Stimulated activated CD8-positive, alpha-beta memory T cell treated with anti-CD3 and anti-CD28 coated beads, Interleukin-12 subunit alpha, Interleukin-12 subunit beta, amount 100 ng/mL, for 24 hours (primary cell): ENCODE measurements around the gene PDGFC.

Experiments used
- DNase-seq: peaks from one replicate; pipeline ENCODE4 v3.0.0-alpha.2; 2020; ENCODE audit errors: extremely low read depth

The PDGFC gene

GRCh38 chr4:156782491-156782890 is 189.1 kb downstream of the PDGFC start:
- DNase-seq: no peak

- no peak for DNase-seq
Measured at GRCh38 chr4:156781852-156782251, 189.7 kb downstream of the PDGFC start.

GRCh38 chr4:156779774-156780173 is 191.8 kb downstream of the PDGFC start:
- no peak for DNase-seq

- no peak for DNase-seq
Measured at GRCh38 chr4:156779042-156779441, 192.6 kb downstream of the PDGFC start.

- DNase-seq: no peak
Measured at GRCh38 chr4:156778606-156779005, 193.0 kb downstream of the PDGFC start.

GRCh38 chr4:156778093-156778492 is 193.5 kb downstream of the PDGFC start:
- DNase-seq: no peak

GRCh38 chr4:156775813-156776212 is 195.8 kb downstream of the PDGFC start:
- DNase-seq: no peak

- DNase-seq: no peak
Measured at GRCh38 chr4:156774422-156774821, 197.2 kb downstream of the PDGFC start.

GRCh38 chr4:156773648-156774357 is 197.8 kb downstream of the PDGFC start:
- DNase-seq: no peak

GRCh38 chr4:156771171-156771837 is 200.3 kb downstream of the PDGFC start:
- DNase-seq: no peak

GRCh38 chr4:156770140-156770539 is 201.5 kb downstream of the PDGFC start:
- no peak for DNase-seq

- no peak for DNase-seq
Measured at GRCh38 chr4:156767911-156768415, 203.6 kb downstream of the PDGFC start.

GRCh38 chr4:156766846-156767245 is 204.8 kb downstream of the PDGFC start:
- DNase-seq: no peak

- no peak for DNase-seq
Measured at GRCh38 chr4:156765277-156765676, 206.3 kb downstream of the PDGFC start.

GRCh38 chr4:156764846-156765245 is 206.8 kb downstream of the PDGFC start:
- no peak for DNase-seq

GRCh38 chr4:156764145-156764544 is 207.5 kb downstream of the PDGFC start:
- DNase-seq: no peak

- no peak for DNase-seq
Measured at GRCh38 chr4:156763511-156763910, 208.1 kb downstream of the PDGFC start.

GRCh38 chr4:156762851-156763250 is 208.7 kb downstream of the PDGFC start:
- no peak for DNase-seq

- DNase-seq: no peak
Measured at GRCh38 chr4:156756118-156756517, 215.5 kb downstream of the PDGFC start.

GRCh38 chr4:156754832-156755570 is 216.6 kb downstream of the PDGFC start:
- no peak for DNase-seq

GRCh38 chr4:156751486-156751885 is 220.1 kb downstream of the PDGFC start:
- no peak for DNase-seq
